ENCODE measurements around the gene ANKRD6. TPM values are rescaled to one million over a fixed set of nuclear protein-coding genes. Genes with fewer than 3 reads are reported as not detected.
A peak's percentile ranks its signal among the peaks of the same experiment; 100 is the strongest.

The ANKRD6 gene
- polyA plus RNA-seq, 1 of the 3 experiments (the other 2 are of a cell fraction) = 2.6 TPM

DNA sequence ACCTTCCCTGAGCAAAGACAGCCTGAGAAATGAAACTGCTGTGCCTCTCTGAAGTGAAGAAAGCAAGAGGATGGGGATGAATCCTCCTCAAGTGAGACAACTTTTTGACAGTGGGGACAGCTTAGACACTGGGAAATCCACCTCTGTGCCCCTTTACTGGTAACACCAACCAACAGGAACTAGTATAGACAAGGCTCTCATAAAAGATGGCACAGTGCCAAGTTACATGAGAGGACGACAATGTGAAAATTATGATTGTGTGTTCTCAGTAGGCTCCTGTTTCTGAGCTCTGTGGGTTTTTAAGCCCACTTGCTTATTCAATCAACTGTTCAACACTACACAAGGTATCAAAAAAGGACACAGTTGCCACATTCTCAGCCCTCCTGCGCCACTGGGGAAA is 247.2 kb downstream of the ANKRD6 start:
- H3K9me3 ChIP-seq = no peaks in the 10 kb centered on the region
- CTCF ChIA-PET = interaction anchor here (1.0 kb wide), 1 partner anchor 34 kb away, joined by 3 read pairs; no protein-coding TSS in a partner anchor
- DNase-seq = no peak
- POLR2A ChIA-PET = no interaction called here
- H4K20me1 ChIP-seq (ENCODE audit: insufficient read depth) = no peaks in the 10 kb centered on the region
- peak; percentile 42 for TF ChIP-seq NFIC (IDR thresholded peaks at IDR 0.05; ENCODE audit: borderline replicate concordance)
- TF ChIP-seq CTCF (IDR thresholded peaks at IDR 0.05) = no peak
- TF ChIP-seq, protein P1, sequence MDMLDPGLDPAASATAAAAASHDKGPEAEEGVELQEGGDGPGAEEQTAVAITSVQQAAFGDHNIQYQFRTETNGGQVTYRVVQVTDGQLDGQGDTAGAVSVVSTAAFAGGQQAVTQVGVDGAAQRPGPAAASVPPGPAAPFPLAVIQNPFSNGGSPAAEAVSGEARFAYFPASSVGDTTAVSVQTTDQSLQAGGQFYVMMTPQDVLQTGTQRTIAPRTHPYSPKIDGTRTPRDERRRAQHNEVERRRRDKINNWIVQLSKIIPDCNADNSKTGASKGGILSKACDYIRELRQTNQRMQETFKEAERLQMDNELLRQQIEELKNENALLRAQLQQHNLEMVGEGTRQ (IDR thresholded peaks at IDR 0.05; ENCODE audit: borderline replicate concordance, low read depth, low read length) = no peak
- TF ChIP-seq MAX (IDR thresholded peaks at IDR 0.05; ENCODE audit: low read depth) = no peak
- no peak for TF ChIP-seq EP300 (IDR thresholded peaks at IDR 0.05; ENCODE audit: borderline replicate concordance in 1 of 2, low read depth in 1 of 2, low read length in 1 of 2)
- no peak for TF ChIP-seq RXRA (IDR thresholded peaks at IDR 0.05; ENCODE audit: borderline replicate concordance, low read depth)
- TF ChIP-seq, protein P2, sequence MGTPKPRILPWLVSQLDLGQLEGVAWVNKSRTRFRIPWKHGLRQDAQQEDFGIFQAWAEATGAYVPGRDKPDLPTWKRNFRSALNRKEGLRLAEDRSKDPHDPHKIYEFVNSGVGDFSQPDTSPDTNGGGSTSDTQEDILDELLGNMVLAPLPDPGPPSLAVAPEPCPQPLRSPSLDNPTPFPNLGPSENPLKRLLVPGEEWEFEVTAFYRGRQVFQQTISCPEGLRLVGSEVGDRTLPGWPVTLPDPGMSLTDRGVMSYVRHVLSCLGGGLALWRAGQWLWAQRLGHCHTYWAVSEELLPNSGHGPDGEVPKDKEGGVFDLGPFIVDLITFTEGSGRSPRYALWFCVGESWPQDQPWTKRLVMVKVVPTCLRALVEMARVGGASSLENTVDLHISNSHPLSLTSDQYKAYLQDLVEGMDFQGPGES (IDR thresholded peaks at IDR 0.05; ENCODE audit: low read depth, low read length) = no peak
- no peak for TF ChIP-seq REST (IDR thresholded peaks at IDR 0.05; ENCODE audit: low read depth, low read length)
- TF ChIP-seq ELF1 (IDR thresholded peaks at IDR 0.05) = no peak
- no peak overlapping the region for H3K4me3 ChIP-seq (ENCODE audit: low read depth in 2 of 2, low read length in 1 of 2)
- no peak overlapping the region for H3K27ac ChIP-seq (ENCODE audit: low read depth in 2 of 2, low read length in 1 of 2)
- no peak overlapping the region for H3K4me2 ChIP-seq
- H3F3A ChIP-seq (replicated peaks; ENCODE audit: insufficient read depth) = no peaks in the 10 kb centered on the region
- H3K9ac ChIP-seq = no peak overlapping the region
- H3K9me2 ChIP-seq = no peaks in the 10 kb centered on the region
- H3K36me3 ChIP-seq (replicated peaks in 1 of 2; ENCODE audit: control insufficient read depth in 1 of 2, insufficient read depth in 2 of 2, low read length in 1 of 2) = peaks cover 44 to 59% of the 10 kb centered on the region in 2 experiments
- peaks cover 0 to 10% of the 10 kb centered on the region in 2 experiments; a peak in 3 of 4 replicates for H3K4me1 ChIP-seq (ENCODE audit: control insufficient read depth in 1 of 2, insufficient read depth in 2 of 2, low read depth in 1 of 2, low read length in 1 of 2)
- WGBS (ENCODE audit: low lambda C conversion rate) = 86% methylated on average over 2 of the region's 2 CpGs
- H3K79me2 ChIP-seq (ENCODE audit: insufficient read depth) = no peaks in the 10 kb centered on the region
- no peaks in the 10 kb centered on the region for H3K27me3 ChIP-seq (ENCODE audit: insufficient read depth)
- no peak overlapping the region for H2AFZ ChIP-seq (ENCODE audit: low read depth)
